GM12878 (cell line): Measurements from ENCODE around the gene NDUFB4. TPM values are rescaled to one million over a fixed set of nuclear protein-coding genes. Genes with fewer than 3 reads are reported as not detected.
"Not testable (repeated sequence)": the region's sequence is repeated elsewhere in the genome, so short reads cannot be mapped to it uniquely, and the experiment has no call there.

ENCODE experiments used
- ATAC-seq: fragments of 200-7000 bp; cut with Tn5 transposase; 3 replicates; pipeline ENCODE4 v1.9.1; 2020; ENCODE audit warnings: mild to moderate bottlenecking, moderate library complexity
- BruUV-seq: library from RNA; stranded (reverse); fragments of 400-500 nt; replicated peaks from 2 replicates; lab custom pipeline; 2021; lab: Mats Ljungman, UMichigan
- CTCF ChIA-PET: fragments of 300-600 bp; sonication (Branson Sonifier 250); formaldehyde crosslinking; extraction: SDS; loops from one replicate; lab custom pipeline; 2021; ENCODE audit warnings: inconsistent platforms; lab: Yijun Ruan, JAX
- POLR2A ChIA-PET: fragments of 350-600 bp; formaldehyde crosslinking; extraction: SDS; loops from one replicate; lab custom pipeline; 2021; ENCODE audit warnings: inconsistent platforms; lab: Charles Lee
- RAD21 ChIA-PET: fragments of 300-600 bp; sonication (Branson Sonifier 250); formaldehyde crosslinking; loops from one replicate; lab custom pipeline; 2023; ENCODE audit warnings: antibody characterized with exemption; ENCODE audit not compliant: unreplicated experiment; lab: Charles Lee
- SMC1A ChIA-PET: fragments of 300-600 bp; sonication (Branson Sonifier 250); formaldehyde crosslinking; loops from one replicate; lab custom pipeline; 2023; ENCODE audit not compliant: unreplicated experiment, uncharacterized antibody; lab: Charles Lee
- DNase-seq: peaks from one replicate; pipeline ENCODE4 v3.0.0-alpha.2; 2011; ENCODE audit warnings: low read depth, low spot score
- FAIRE-seq: peaks from 3 replicates; lab custom pipeline; 2011; peaks lifted over from hg19 to GRCh38; lab: Jason Lieb, UNC
- H2AFZ ChIP-seq: 2 replicates; pipeline ENCODE4 v1.6.0; 2011; ENCODE audit warnings: low read depth, low read length, control low read depth; ENCODE audit not compliant: control insufficient read depth
- H3K27ac ChIP-seq: 2 replicates; pipeline ENCODE4 v1.5.1; 2011; ENCODE audit warnings: control low read depth; ENCODE audit not compliant: control insufficient read depth, insufficient read depth
- H3K27me3 ChIP-seq, 2 experiments: replicated peaks in 1 of 2; 2 replicates each; pipeline versions ENCODE4 v1.6.0 to v1.6.1; 2011; ENCODE audit warnings: low read length in 1 of 2; ENCODE audit not compliant: control insufficient read depth in 2 of 2, insufficient read depth in 2 of 2
- H3K36me3 ChIP-seq, 2 experiments: 2 replicates each; pipeline ENCODE4 v1.5.1; 2011; ENCODE audit warnings: low read length in 1 of 2; ENCODE audit not compliant: control insufficient read depth in 2 of 2, insufficient read depth in 2 of 2
- H3K4me1 ChIP-seq: 2 replicates; pipeline ENCODE4 v1.6.1; 2011; ENCODE audit warnings: mild to moderate bottlenecking, low read length, moderate library complexity, mixed read lengths; ENCODE audit not compliant: control insufficient read depth, insufficient read depth
- H3K4me2 ChIP-seq: 2 replicates; pipeline ENCODE4 v1.6.0; 2011; ENCODE audit warnings: control low read depth; ENCODE audit not compliant: control insufficient read depth, insufficient read depth
- H3K4me3 ChIP-seq: fragments of 200-600 bp; sonication (generic); 2 replicates; pipeline ENCODE4 v1.5.1; 2016
- H3K79me2 ChIP-seq: 2 replicates; pipeline ENCODE4 v1.6.0; 2011; ENCODE audit warnings: low read length; ENCODE audit not compliant: control insufficient read depth, insufficient read depth
- H3K9ac ChIP-seq: 2 replicates; pipeline ENCODE4 v1.8.0; 2011; ENCODE audit warnings: low read length, control low read depth, mixed read lengths; ENCODE audit not compliant: control insufficient read depth, insufficient read depth
- H3K9me3 ChIP-seq: replicated peaks from 3 replicates; pipeline ENCODE4 v1.5.1; 2011; ENCODE audit warnings: mild to moderate bottlenecking, low read length; ENCODE audit not compliant: control insufficient read depth, insufficient read depth
- H4K20me1 ChIP-seq: 2 replicates; pipeline ENCODE4 v1.6.0; 2011; ENCODE audit not compliant: control insufficient read depth, insufficient read depth
- DPF2 ChIP-seq: fragments of 450-650 bp; IDR thresholded peaks from 2 replicates; pipeline ENCODE4 v1.6.1; 2017; ENCODE audit warnings: mild to moderate bottlenecking
- MEF2B ChIP-seq: fragments of 450-650 bp; IDR thresholded peaks from 2 replicates; pipeline ENCODE4 v1.6.1; 2018; ENCODE audit warnings: mild to moderate bottlenecking, moderate library complexity; ENCODE audit not compliant: partially characterized antibody, poor library complexity, severe bottlenecking
- PBX3 ChIP-seq: IDR thresholded peaks from 2 replicates; pipeline ENCODE4 v1.6.1; 2011; ENCODE audit warnings: mild to moderate bottlenecking, low read depth, low read length, moderate library complexity; ENCODE audit not compliant: insufficient replicate concordance
- POLR2A ChIP-seq: IDR thresholded peaks from 2 replicates; pipeline ENCODE4 v1.6.1; 2011; ENCODE audit warnings: low read depth, mild to moderate bottlenecking, low read length
- RAD51 ChIP-seq: fragments of 450-650 bp; IDR thresholded peaks from 2 replicates; pipeline ENCODE4 v1.6.1; 2016; ENCODE audit warnings: moderate library complexity, mild to moderate bottlenecking, inconsistent platforms
- RCOR1 ChIP-seq: conservative IDR thresholded peaks from 2 replicates; pipeline ENCODE4 v1.6.1; 2012; ENCODE audit warnings: low read depth, low read length, improper control_type of control experiment
- SMAD5 ChIP-seq: IDR thresholded peaks from 2 replicates; pipeline ENCODE4 v1.6.1; 2016; ENCODE audit warnings: antibody characterized with exemption, low read depth
- WGBS: methylation state at CpG from one replicate; pipeline ENCODE4 v1.1.6; 2016; ENCODE audit warnings: low lambda C conversion rate; ENCODE audit not compliant: insufficient replicate concordance, insufficient coverage; ENCODE audit errors: missing lambda C conversion rate; 5-methylcytosine and 5-hydroxymethylcytosine counted together
- in situ Hi-C: fragments of 300-500 bp; cut with MboI; formaldehyde crosslinking; loops from 9 replicates; pipeline ENCODE4 v1.14.3; 2018; ENCODE audit warnings: mixed read lengths
- intact Hi-C: fragments of 100-400 bp; cut with micrococcal nuclease; formaldehyde crosslinking; loops from one replicate; pipeline ENCODE4 v1.14.2; 2022; ENCODE audit not compliant: unreplicated experiment
- polyA plus RNA-seq, 11 experiments: library from polyadenylated mRNA; depleted of rRNA in 4 of 11; unstranded in 6 of 11; stranded (reverse) in 5 of 11; fragments of >200 nt; fragmentation: Nextera tagmentation in 4 of 11; fragmentation: Illumina TruSeq in 1 of 11; extraction: Ambion mirVana in 4 of 11; extraction: Trizol in 1 of 11; gene quantifications; 1 replicate in 1 of 11; 2 replicates in 10 of 11; pipeline versions ENCODE4 v1.2.1 to v1.2.3, GENCODE V29; 2011 to 2016; ENCODE audit warnings: inconsistent platforms in 2 of 11, missing spikeins in 2 of 11, low read depth in 1 of 11
- total RNA-seq, 4 experiments: library from RNA; depleted of rRNA in 3 of 4; stranded (reverse); fragments of >200 nt in 3 of 4; fragmentation: Illumina TruSeq in 1 of 4; extraction: Trizol in 1 of 4; gene quantifications; 2 replicates each; pipeline versions ENCODE4 v1.2.1 to v1.2.3, GENCODE V29; 2013 to 2021
- TF ChIP-seq, protein P1 (sequence below): fragments of 450-650 bp; IDR thresholded peaks from 2 replicates; pipeline ENCODE4 v1.6.1; 2017; ENCODE audit warnings: mild to moderate bottlenecking
- TF ChIP-seq, protein P2 (sequence below): fragments of 450-650 bp; IDR thresholded peaks from 2 replicates; pipeline ENCODE4 v1.6.1; 2017; ENCODE audit warnings: mild to moderate bottlenecking, moderate library complexity

NDUFB4 gene
- total and polyA plus RNA-seq, 10 of the 15 experiments (the other 5 are each of a cell fraction or from before 2014, with no cell fraction given), result 155 to 864 (median 387) TPM

GRCh38 chr3:120616745-120617144, 20.6 kb downstream of the NDUFB4 start:
- RAD21 ChIA-PET, result interaction anchor here (1.4 kb wide), 1 partner anchor 21 kb away, joined by 4 read pairs; the partner anchor contains the start of gene NDUFB4
- WGBS, result 56% methylated on average over 8 of the region's 8 CpGs
- ATAC-seq, H3K27me3 ChIP-seq, H3K79me2 ChIP-seq, H3K27ac ChIP-seq, SMC1A ChIA-PET, DNase-seq, H4K20me1 ChIP-seq, H3K9me3 ChIP-seq, H3K36me3 ChIP-seq, H3K9ac ChIP-seq, intact Hi-C loops, H3K4me2 ChIP-seq, BruUV-seq, H3K4me3 ChIP-seq, FAIRE-seq, H2AFZ ChIP-seq, POLR2A ChIA-PET, CTCF ChIA-PET, in situ Hi-C loops, H3K4me1 ChIP-seq: not testable (repeated sequence)

GRCh38 chr3:120622457-120622856, 26.3 kb downstream of the NDUFB4 start:
- no peak overlapping the region for H3K9ac ChIP-seq
- no peak for DNase-seq
- FAIRE-seq, result no peak
- POLR2A ChIA-PET, result no interaction called here
- SMC1A ChIA-PET, result interaction anchor here (1.0 to 1.4 kb wide), 5 partner anchors 8 to 173 kb away, joined by 3 to 8 read pairs (median 6); no protein-coding TSS in a partner anchor
- no peaks in the 10 kb centered on the region for H4K20me1 ChIP-seq
- no peak overlapping the region for H2AFZ ChIP-seq
- H3K4me2 ChIP-seq, result no peak overlapping the region
- no peak overlapping the region for H3K4me3 ChIP-seq
- peaks cover 6% of the 10 kb centered on the region; the same call in 2 of the 3 replicates for H3K9me3 ChIP-seq
- WGBS, result 13% methylated on average over 3 of the region's 3 CpGs
- in situ Hi-C loops, result no loop called here
- intact Hi-C loops, result loop anchor here (5.0 kb wide), 1 partner anchor 175 kb away; no protein-coding TSS in a partner anchor
- no TSS peak for BruUV-seq
- no peak overlapping the region for H3K27ac ChIP-seq
- H3K27me3 ChIP-seq, result no peaks in the 10 kb centered on the region
- no peaks in the 10 kb centered on the region for H3K4me1 ChIP-seq
- no peaks in the 10 kb centered on the region for H3K79me2 ChIP-seq
- no peak; the same call in 2 of the 3 replicates for ATAC-seq
- no peaks in the 10 kb centered on the region for H3K36me3 ChIP-seq
- CTCF ChIA-PET, result interaction anchor here (1.2 to 2.0 kb wide), 2 partner anchors 166 to 173 kb away, joined by 3 to 12 read pairs; no protein-coding TSS in a partner anchor
- RAD21 ChIA-PET, result interaction anchor here (0.7 to 1.7 kb wide), 4 partner anchors 11 to 172 kb away, joined by 3 to 14 read pairs (median 3); partner anchors contain the start of gene NDUFB4
- TF ChIP-seq RCOR1, result no peak
- TF ChIP-seq DPF2, result no peak
- TF ChIP-seq, protein P1, sequence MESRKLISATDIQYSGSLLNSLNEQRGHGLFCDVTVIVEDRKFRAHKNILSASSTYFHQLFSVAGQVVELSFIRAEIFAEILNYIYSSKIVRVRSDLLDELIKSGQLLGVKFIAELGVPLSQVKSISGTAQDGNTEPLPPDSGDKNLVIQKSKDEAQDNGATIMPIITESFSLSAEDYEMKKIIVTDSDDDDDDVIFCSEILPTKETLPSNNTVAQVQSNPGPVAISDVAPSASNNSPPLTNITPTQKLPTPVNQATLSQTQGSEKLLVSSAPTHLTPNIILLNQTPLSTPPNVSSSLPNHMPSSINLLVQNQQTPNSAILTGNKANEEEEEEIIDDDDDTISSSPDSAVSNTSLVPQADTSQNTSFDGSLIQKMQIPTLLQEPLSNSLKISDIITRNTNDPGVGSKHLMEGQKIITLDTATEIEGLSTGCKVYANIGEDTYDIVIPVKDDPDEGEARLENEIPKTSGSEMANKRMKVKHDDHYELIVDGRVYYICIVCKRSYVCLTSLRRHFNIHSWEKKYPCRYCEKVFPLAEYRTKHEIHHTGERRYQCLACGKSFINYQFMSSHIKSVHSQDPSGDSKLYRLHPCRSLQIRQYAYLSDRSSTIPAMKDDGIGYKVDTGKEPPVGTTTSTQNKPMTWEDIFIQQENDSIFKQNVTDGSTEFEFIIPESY, result no peak
- TF ChIP-seq POLR2A, result no peak
- TF ChIP-seq RAD51, result no peak
- no peak for TF ChIP-seq PBX3
- TF ChIP-seq, protein P2, sequence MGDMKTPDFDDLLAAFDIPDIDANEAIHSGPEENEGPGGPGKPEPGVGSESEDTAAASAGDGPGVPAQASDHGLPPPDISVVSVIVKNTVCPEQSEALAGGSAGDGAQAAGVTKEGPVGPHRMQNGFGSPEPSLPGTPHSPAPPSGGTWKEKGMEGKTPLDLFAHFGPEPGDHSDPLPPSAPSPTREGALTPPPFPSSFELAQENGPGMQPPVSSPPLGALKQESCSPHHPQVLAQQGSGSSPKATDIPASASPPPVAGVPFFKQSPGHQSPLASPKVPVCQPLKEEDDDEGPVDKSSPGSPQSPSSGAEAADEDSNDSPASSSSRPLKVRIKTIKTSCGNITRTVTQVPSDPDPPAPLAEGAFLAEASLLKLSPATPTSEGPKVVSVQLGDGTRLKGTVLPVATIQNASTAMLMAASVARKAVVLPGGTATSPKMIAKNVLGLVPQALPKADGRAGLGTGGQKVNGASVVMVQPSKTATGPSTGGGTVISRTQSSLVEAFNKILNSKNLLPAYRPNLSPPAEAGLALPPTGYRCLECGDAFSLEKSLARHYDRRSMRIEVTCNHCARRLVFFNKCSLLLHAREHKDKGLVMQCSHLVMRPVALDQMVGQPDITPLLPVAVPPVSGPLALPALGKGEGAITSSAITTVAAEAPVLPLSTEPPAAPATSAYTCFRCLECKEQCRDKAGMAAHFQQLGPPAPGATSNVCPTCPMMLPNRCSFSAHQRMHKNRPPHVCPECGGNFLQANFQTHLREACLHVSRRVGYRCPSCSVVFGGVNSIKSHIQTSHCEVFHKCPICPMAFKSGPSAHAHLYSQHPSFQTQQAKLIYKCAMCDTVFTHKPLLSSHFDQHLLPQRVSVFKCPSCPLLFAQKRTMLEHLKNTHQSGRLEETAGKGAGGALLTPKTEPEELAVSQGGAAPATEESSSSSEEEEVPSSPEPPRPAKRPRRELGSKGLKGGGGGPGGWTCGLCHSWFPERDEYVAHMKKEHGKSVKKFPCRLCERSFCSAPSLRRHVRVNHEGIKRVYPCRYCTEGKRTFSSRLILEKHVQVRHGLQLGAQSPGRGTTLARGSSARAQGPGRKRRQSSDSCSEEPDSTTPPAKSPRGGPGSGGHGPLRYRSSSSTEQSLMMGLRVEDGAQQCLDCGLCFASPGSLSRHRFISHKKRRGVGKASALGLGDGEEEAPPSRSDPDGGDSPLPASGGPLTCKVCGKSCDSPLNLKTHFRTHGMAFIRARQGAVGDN, result no peak
- TF ChIP-seq SMAD5, result no peak
- peak; percentile 80 for TF ChIP-seq MEF2B
